Hematopoietic multipotent progenitor cell treated with erythropoietin and hydrocortisone succinate and interleukin-3 and kit ligand, for 6 days (in vitro differentiated cells): ENCODE data around the gene OPN4.
A peak's percentile ranks its signal among the peaks of the same experiment; 100 is the strongest.

ENCODE experiments used
- DNase-seq: peaks from one replicate; pipeline ENCODE4 v3.0.0-alpha.2; 2015

Gene OPN4

DNA sequence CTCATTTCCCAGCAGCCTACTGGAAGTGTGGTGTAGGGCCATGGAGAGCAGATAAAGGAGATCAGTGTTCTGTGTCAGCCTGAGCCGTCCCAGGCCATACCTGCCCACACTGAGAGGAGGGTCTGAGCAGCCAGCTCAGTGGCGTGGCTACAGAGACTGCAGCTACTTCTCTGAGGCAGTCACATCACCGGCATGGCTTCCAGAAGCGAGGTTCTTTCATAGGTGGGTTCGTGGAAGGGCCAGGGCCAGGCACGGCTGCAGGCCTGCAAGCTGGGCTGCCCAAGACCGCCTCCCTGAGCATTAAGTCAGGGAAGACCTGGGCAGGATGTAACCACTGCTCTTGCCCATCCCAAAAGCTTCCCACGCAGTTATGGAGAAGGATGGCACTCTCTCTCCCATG, 48.8 kb downstream of the OPN4 start:
- DNase-seq: no peak

- no peak for DNase-seq
These were observed 50.8 kb downstream of the OPN4 start for GRCh38 chr10:86705139-86705538.

- no peak for DNase-seq
These were observed 51.6 kb downstream of the OPN4 start for GRCh38 chr10:86705905-86706304.

DNA sequence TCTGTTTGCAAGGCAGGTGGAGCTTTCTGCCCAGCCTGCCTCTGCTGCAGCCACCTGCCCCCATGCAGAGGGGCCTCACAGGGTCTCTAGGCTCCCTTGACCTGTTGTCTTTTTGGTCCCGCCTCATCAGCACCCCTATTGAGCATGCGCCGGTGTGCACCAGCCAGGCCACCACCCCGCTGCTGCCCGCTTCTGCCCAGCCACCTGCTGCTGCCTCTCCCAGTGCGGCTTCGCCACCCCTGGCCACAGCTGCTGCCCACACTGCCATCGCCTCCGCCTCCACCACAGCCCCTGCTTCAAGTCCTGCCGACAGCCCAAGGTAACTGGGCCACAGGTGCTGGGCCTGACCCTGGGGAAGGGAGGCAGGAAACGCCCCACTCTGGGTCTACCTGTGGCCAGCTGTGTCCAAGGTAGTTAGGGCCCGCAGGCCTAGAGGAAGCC, 52.1 kb downstream of the OPN4 start:
- no peak for DNase-seq

GRCh38 chr10:86706977-86707376, 52.6 kb downstream of the OPN4 start:
- no peak for DNase-seq

- DNase-seq: no peak
These were observed 53.2 kb downstream of the OPN4 start for GRCh38 chr10:86707505-86707904.

DNA sequence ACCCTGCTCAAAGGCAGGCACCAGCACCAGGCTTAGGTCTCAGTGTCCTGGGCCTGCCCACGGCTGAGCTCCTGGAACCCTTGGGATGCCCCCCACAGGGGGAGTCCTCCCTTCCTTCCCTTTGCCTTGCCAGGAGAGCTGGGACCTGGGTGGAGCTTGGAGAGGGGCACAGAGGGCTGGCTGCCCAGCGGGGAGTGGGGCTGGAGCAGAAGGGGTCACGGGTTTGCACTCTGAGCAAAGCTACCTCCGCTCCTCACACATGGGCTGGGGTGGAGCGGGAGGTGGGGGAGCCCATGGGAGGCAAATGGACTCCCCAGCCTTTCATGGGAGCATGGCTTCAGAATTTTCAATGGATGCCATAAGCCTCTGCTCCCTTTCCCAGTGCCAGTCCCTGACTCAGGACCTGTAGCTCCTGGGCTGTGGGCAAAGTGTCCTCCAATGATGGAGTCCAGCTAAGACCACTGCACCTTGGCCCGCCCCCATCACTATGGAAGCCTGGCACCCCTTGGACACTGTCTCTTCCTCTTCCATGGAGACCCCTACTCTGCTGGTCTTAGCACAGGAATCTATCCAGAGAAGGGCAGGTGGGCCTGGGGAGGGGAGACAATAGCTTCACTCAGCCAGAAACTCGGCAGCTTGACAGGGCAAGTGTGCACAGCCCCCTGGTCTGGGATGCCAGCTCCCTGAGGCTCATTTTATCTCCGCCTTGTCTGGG, 53.9 kb downstream of the OPN4 start:
- DNase-seq: no peak

- no peak for DNase-seq
These were observed 54.5 kb downstream of the OPN4 start for GRCh38 chr10:86708783-86709380.

DNA sequence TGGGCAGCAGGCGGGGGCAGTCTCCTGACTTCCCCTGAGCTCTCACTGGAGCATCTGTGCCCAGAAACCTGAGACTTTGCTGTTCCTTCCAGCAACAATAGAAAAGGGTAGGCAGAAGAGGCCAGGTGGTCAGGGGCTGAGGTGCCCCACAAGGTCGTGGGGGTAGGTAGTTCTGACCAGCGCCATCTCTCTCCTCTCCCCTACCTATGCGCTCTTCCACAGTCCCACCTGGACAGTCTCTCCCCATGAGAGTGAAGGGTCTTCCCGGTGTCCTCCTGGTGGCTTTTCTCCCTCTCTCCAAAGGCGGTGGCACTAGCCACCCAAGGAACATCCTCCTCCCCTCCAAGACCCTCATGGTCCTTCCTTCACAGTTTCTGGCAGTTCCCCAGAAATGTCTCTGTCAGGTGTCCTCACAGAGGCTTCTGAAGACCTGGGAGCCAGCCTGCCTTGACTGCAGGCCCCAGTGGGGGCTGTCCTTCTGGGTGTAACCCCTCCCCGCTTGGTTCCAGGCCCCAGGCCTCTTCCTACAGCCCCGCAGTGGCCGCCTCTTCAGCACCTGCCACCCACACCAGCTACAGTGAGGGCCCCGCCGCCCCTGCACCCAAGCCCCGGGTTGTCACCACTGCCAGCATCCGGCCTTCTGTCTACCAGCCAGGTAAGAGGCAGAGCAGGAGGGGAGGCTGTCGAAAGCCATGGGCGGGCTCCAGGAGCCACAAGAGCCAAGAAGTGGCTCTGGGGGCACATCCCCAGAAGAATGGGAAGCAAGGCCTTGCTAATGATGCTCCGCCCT, 55.2 kb downstream of the OPN4 start:
- DNase-seq: no peak

DNA sequence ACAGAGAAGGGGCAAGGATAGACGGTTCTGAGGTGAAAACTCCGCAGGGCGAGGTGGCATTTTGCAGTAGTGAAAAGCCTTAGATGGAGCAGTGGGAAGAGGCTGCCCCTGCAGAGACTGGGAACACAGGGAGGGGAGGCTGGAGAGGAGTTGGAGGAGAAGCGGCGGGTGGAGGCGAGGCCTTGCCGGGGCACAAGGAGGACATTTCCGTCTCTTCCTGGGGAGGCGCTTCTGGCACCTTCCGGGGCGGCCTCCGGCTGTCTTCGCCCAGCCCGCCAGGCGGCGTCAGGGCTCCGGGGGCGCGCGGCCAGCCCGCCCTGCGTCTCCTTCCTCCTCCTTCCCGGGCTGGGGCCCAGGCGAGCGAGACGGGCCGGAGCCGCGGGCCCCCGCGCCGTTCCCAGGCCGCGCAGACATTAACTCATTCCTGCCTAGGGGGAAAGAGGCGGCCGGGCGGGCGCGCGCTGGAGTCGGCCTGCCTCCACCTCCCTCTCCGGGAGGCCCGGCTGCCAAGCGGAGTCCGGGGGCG, 56.7 kb downstream of the OPN4 start:
- DNase-seq: peak; percentile 90

- DNase-seq: peak; percentile 48
These were observed 57.4 kb downstream of the OPN4 start for GRCh38 chr10:86711513-86712316.

DNA sequence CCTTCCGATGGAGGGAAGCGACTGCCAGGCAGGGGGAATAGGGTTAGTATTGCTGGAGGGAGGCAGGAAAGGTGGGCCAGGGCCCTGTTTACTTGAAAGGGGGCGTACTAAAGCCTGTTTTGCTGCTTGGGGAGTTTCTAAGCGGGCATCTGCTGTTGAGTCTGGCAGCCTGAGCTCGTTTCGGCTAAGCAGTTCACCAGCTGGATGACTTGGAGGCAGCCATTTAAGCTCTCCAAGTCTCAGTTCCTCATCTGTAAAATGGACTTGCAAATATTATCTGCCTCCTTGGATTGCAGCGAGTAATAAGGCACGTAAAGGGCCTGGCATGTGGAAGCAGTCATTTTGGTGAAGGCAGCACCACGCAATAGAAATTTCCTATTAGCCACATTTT, 58.0 kb downstream of the OPN4 start:
- no peak for DNase-seq

GRCh38 chr10:86715156-86715795, 60.9 kb downstream of the OPN4 start:
- no peak for DNase-seq

- no peak for DNase-seq
These were observed 61.5 kb downstream of the OPN4 start for GRCh38 chr10:86715836-86716235.
